Muscle layer of colon (tissue), 2 donors: ENCODE measurements around the gene KIAA0319L.

Source experiments
- H3K27ac ChIP-seq: one replicate; pipeline ENCODE4 v1.7.0; 2013; ENCODE audit warnings: low read depth, mild to moderate bottlenecking, low read length, moderate library complexity
- H3K27me3 ChIP-seq, 2 donors: one replicate each; pipeline ENCODE4 v1.7.0; 2013; ENCODE audit warnings: low read length in 2 of 2, mild to moderate bottlenecking in 2 of 2; ENCODE audit not compliant: insufficient read depth in 2 of 2, control insufficient read depth in 1 of 2
- H3K36me3 ChIP-seq: one replicate; pipeline ENCODE4 v1.7.0; 2013; ENCODE audit warnings: mild to moderate bottlenecking, low read length; ENCODE audit not compliant: insufficient read depth
- H3K4me1 ChIP-seq: one replicate; pipeline ENCODE4 v1.7.0; 2013; ENCODE audit warnings: mild to moderate bottlenecking, low read length; ENCODE audit not compliant: insufficient read depth
- H3K4me3 ChIP-seq, 2 donors: one replicate each; pipeline ENCODE4 v1.7.0; 2013; ENCODE audit warnings: low read length in 2 of 2, low read depth in 1 of 2, mild to moderate bottlenecking in 1 of 2, moderate library complexity in 1 of 2
- H3K9ac ChIP-seq: one replicate; pipeline ENCODE4 v1.7.0; 2013; ENCODE audit warnings: low read length
- H3K9me3 ChIP-seq: one replicate; pipeline ENCODE4 v1.7.0; 2013; ENCODE audit warnings: mild to moderate bottlenecking, low read length
- donor health status: abdominal sarcoma.
- donor health status: Adenocarcinoma of cecum.

Gene KIAA0319L

GRCh38 chr1:35544976-35545375 is 12.2 kb downstream of the KIAA0319L start:
- Histone ChIP-seq H3K4me1 (peaks cover 16% of the 10 kb centered on the region), H3K9ac (no peak overlapping the region)

GRCh38 chr1:35539824-35540261 is 17.4 kb downstream of the KIAA0319L start:
- H3K4me3 ChIP-seq = no peak overlapping the region
- H3K4me1 ChIP-seq = peaks cover 39% of the 10 kb centered on the region
- no peaks in the 10 kb centered on the region for H3K36me3 ChIP-seq
- no peaks in the 10 kb centered on the region for H3K9me3 ChIP-seq
- H3K27me3 ChIP-seq = no peaks in the 10 kb centered on the region
- no peak overlapping the region for H3K9ac ChIP-seq
- no peak overlapping the region for H3K27ac ChIP-seq

More at GRCh38 chr1:35544976-35545375, 12.2 kb downstream of the KIAA0319L start:
- H3K36me3 ChIP-seq = peaks cover 10% of the 10 kb centered on the region
- no peak overlapping the region for H3K4me3 ChIP-seq
- H3K9me3 ChIP-seq = no peaks in the 10 kb centered on the region
- no peaks in the 10 kb centered on the region for H3K27me3 ChIP-seq
- H3K27ac ChIP-seq = no peak overlapping the region

GRCh38 chr1:35539073-35539823 is 18.0 kb downstream of the KIAA0319L start:
- no peaks in the 10 kb centered on the region for H3K36me3 ChIP-seq
- H3K27me3 ChIP-seq = no peaks in the 10 kb centered on the region
- H3K4me1 ChIP-seq = peaks cover 36% of the 10 kb centered on the region
- no peak overlapping the region for H3K27ac ChIP-seq
- no peak overlapping the region for H3K9ac ChIP-seq
- H3K9me3 ChIP-seq = no peaks in the 10 kb centered on the region
- H3K4me3 ChIP-seq = no peak overlapping the region

- Histone ChIP-seq H3K9ac (no peak overlapping the region), H3K4me3 (no peak overlapping the region), H3K27ac (no peak overlapping the region), H3K9me3 (no peaks in the 10 kb centered on the region), H3K27me3 (no peaks in the 10 kb centered on the region), H3K4me1 (peaks cover 37% of the 10 kb centered on the region), H3K36me3 (no peaks in the 10 kb centered on the region)
Measured at GRCh38 chr1:35537806-35538205, 19.4 kb downstream of the KIAA0319L start.

- no peak overlapping the region for H3K4me3 ChIP-seq
- no peaks in the 10 kb centered on the region for H3K27me3 ChIP-seq
- no peaks in the 10 kb centered on the region for H3K9me3 ChIP-seq
- H3K27ac ChIP-seq = no peak overlapping the region
- H3K4me1 ChIP-seq = peaks cover 41% of the 10 kb centered on the region
- H3K9ac ChIP-seq = no peak overlapping the region
- H3K36me3 ChIP-seq = no peaks in the 10 kb centered on the region
Measured at GRCh38 chr1:35536556-35537162, 20.5 kb downstream of the KIAA0319L start.

GRCh38 chr1:35535243-35535642 is 22.0 kb downstream of the KIAA0319L start:
- Histone ChIP-seq H3K27ac (no peak overlapping the region), H3K27me3 (no peaks in the 10 kb centered on the region), H3K9ac (no peak overlapping the region), H3K4me3 (no peak overlapping the region), H3K9me3 (no peaks in the 10 kb centered on the region), H3K36me3 (no peaks in the 10 kb centered on the region), H3K4me1 (peaks cover 34% of the 10 kb centered on the region)

GRCh38 chr1:35533586-35533985 is 23.6 kb downstream of the KIAA0319L start:
- no peak overlapping the region for H3K27ac ChIP-seq
- H3K36me3 ChIP-seq = no peaks in the 10 kb centered on the region
- no peak overlapping the region for H3K4me3 ChIP-seq
- peaks cover 20% of the 10 kb centered on the region for H3K4me1 ChIP-seq
- H3K9me3 ChIP-seq = no peaks in the 10 kb centered on the region
- no peaks in the 10 kb centered on the region for H3K27me3 ChIP-seq
- H3K9ac ChIP-seq = no peak overlapping the region

- Histone ChIP-seq H3K9me3 (no peaks in the 10 kb centered on the region), H3K36me3 (no peaks in the 10 kb centered on the region), H3K27me3 (no peaks in the 10 kb centered on the region), H3K4me1 (peaks cover 17% of the 10 kb centered on the region), H3K4me3 (no peak overlapping the region), H3K27ac (no peak overlapping the region), H3K9ac (no peak overlapping the region)
Measured at GRCh38 chr1:35532497-35533223, 24.5 kb downstream of the KIAA0319L start.

GRCh38 chr1:35531368-35531767 is 25.8 kb downstream of the KIAA0319L start:
- H3K4me1 ChIP-seq = peaks cover 5% of the 10 kb centered on the region
- H3K9me3 ChIP-seq = no peaks in the 10 kb centered on the region
- no peak overlapping the region for H3K27ac ChIP-seq
- H3K36me3 ChIP-seq = no peaks in the 10 kb centered on the region
- no peaks in the 10 kb centered on the region for H3K27me3 ChIP-seq
- no peak overlapping the region for H3K4me3 ChIP-seq
- H3K9ac ChIP-seq = no peak overlapping the region

- H3K4me1 ChIP-seq = peaks cover 5% of the 10 kb centered on the region
- no peaks in the 10 kb centered on the region for H3K9me3 ChIP-seq
- H3K4me3 ChIP-seq = no peak overlapping the region
- no peaks in the 10 kb centered on the region for H3K27me3 ChIP-seq
- no peak overlapping the region for H3K27ac ChIP-seq
- H3K9ac ChIP-seq = no peak overlapping the region
- no peaks in the 10 kb centered on the region for H3K36me3 ChIP-seq
Measured at GRCh38 chr1:35530946-35531345, 26.3 kb downstream of the KIAA0319L start.

GRCh38 chr1:35530168-35530567 is 27.0 kb downstream of the KIAA0319L start:
- H3K9ac ChIP-seq = no peak overlapping the region
- H3K27me3 ChIP-seq = no peaks in the 10 kb centered on the region
- H3K27ac ChIP-seq = no peak overlapping the region
- H3K4me1 ChIP-seq = peaks cover 5% of the 10 kb centered on the region
- no peaks in the 10 kb centered on the region for H3K9me3 ChIP-seq
- no peak overlapping the region for H3K4me3 ChIP-seq
- no peaks in the 10 kb centered on the region for H3K36me3 ChIP-seq
